PFSK-1 (cell line): ENCODE results near the gene VPS9D1.

Source experiments
- FOXP2 ChIP-seq: optimal IDR thresholded peaks from 2 replicates; pipeline ENCODE3; 2011; ENCODE audit warnings: borderline replicate concordance, control low read depth, inconsistent platforms; ENCODE audit not compliant: insufficient read depth; ENCODE audit errors: extremely low read length, extremely low read depth
- POLR2AphosphoS5 ChIP-seq: IDR thresholded peaks from 2 replicates; pipeline ENCODE4 v1.6.1; 2012; ENCODE audit warnings: low read depth, mild to moderate bottlenecking, control low read depth, low read length, moderate library complexity
- SIN3A ChIP-seq: IDR thresholded peaks from 2 replicates; pipeline ENCODE4 v1.6.1; 2012; ENCODE audit warnings: mild to moderate bottlenecking, low read length, moderate library complexity, borderline replicate concordance; ENCODE audit not compliant: insufficient read depth
- TAF1 ChIP-seq: IDR thresholded peaks from 2 replicates; pipeline ENCODE4 v1.6.1; 2012; ENCODE audit warnings: low read length, control low read depth, borderline replicate concordance; ENCODE audit not compliant: insufficient read depth
- TF ChIP-seq, protein P1 (sequence below), 2 experiments: IDR thresholded peaks; 2 replicates each; pipeline versions ENCODE4 v1.6.1 to v1.8.0; 2011 to 2012; ENCODE audit warnings: low read depth in 2 of 2, low read length in 2 of 2, control low read depth in 1 of 2, inconsistent platforms in 1 of 2, mild to moderate bottlenecking in 1 of 2, moderate library complexity in 1 of 2; ENCODE audit not compliant: insufficient read depth in 1 of 2

VPS9D1 gene

DNA sequence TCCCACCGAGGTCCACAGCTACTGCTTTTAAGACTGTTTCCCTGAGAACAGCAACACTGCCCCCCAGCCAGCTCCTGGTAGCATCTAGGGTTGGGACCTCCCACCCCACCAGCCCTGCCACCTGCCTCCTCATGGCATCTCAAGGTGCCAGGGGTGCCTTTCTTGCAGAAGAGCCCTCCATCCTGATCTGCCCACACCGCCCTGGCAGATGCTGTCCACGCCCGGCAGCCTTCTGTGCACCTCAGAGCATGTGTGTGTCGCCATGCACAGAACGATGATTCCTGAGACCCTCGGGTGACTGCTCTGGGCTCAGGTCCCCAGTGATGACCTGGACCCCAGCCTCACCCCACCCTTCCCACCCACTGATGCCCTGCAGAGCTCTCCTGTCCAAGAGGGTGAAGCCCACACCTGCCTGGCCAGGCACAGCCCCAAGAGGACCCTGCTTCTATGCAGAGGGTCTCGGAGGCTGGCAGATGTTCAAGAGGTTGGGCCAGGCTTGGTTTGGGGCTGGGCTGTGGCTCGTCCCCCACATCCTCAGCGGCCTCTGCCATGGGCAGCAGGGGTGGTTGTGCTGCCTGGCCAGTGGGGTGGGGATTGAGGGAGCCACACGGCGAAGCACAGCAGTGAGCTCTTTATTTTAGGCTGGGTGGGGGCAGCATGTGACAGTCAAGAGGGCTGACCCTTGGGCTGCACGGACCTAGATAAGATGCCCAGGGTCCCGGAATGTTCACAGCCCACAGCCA, 14.0 kb downstream of the VPS9D1 start:
- no peak for TF ChIP-seq FOXP2

DNA sequence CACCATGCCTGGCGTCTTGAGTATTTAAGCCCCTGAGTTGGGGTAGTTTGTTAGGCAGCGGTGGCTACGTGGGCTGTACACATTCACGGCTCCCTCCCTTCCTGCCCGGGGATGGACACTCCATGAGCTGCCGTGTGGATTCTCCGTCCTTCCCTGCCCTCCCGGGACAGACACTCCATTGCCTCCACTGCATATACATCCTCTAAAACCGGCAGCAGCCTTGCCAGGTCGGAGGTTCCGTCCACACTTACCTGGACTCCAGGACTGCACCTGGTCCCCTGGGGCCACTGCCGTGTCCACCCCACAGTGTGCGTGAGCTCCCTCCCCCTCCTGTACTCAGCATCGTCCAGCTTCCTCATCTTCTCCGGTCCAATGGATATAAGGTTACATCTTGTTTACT, 15.7 kb downstream of the VPS9D1 start:
- TF ChIP-seq, protein P1, sequence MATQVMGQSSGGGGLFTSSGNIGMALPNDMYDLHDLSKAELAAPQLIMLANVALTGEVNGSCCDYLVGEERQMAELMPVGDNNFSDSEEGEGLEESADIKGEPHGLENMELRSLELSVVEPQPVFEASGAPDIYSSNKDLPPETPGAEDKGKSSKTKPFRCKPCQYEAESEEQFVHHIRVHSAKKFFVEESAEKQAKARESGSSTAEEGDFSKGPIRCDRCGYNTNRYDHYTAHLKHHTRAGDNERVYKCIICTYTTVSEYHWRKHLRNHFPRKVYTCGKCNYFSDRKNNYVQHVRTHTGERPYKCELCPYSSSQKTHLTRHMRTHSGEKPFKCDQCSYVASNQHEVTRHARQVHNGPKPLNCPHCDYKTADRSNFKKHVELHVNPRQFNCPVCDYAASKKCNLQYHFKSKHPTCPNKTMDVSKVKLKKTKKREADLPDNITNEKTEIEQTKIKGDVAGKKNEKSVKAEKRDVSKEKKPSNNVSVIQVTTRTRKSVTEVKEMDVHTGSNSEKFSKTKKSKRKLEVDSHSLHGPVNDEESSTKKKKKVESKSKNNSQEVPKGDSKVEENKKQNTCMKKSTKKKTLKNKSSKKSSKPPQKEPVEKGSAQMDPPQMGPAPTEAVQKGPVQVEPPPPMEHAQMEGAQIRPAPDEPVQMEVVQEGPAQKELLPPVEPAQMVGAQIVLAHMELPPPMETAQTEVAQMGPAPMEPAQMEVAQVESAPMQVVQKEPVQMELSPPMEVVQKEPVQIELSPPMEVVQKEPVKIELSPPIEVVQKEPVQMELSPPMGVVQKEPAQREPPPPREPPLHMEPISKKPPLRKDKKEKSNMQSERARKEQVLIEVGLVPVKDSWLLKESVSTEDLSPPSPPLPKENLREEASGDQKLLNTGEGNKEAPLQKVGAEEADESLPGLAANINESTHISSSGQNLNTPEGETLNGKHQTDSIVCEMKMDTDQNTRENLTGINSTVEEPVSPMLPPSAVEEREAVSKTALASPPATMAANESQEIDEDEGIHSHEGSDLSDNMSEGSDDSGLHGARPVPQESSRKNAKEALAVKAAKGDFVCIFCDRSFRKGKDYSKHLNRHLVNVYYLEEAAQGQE (IDR thresholded peaks at IDR 0.05; ENCODE audit: insufficient read depth in 1 of 2, low read depth in 2 of 2, low read length in 2 of 2): no peak
- TF ChIP-seq SIN3A (no peak), POLR2AphosphoS5 (no peak), TAF1 (no peak), FOXP2 (no peak)

DNA sequence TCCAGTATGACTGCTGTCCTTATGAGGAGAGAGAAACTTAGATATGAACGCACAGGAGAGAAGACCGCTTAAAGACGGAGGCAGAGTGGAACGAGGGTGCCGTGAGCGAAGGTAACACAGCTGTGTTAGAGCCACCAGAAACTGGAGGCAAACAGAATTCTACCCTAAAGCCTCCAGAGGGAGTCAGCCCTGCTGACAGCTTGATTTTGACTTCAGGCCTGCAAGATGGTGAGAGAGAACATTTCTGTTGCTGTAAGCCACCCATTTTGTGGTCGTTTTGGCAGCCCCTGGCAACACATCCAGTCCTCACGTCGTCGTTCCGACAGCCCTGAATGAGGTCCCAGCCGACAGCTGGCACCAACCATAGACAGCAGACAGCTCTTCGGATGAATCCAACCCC, 16.4 kb downstream of the VPS9D1 start:
- no peak for TF ChIP-seq SIN3A

DNA sequence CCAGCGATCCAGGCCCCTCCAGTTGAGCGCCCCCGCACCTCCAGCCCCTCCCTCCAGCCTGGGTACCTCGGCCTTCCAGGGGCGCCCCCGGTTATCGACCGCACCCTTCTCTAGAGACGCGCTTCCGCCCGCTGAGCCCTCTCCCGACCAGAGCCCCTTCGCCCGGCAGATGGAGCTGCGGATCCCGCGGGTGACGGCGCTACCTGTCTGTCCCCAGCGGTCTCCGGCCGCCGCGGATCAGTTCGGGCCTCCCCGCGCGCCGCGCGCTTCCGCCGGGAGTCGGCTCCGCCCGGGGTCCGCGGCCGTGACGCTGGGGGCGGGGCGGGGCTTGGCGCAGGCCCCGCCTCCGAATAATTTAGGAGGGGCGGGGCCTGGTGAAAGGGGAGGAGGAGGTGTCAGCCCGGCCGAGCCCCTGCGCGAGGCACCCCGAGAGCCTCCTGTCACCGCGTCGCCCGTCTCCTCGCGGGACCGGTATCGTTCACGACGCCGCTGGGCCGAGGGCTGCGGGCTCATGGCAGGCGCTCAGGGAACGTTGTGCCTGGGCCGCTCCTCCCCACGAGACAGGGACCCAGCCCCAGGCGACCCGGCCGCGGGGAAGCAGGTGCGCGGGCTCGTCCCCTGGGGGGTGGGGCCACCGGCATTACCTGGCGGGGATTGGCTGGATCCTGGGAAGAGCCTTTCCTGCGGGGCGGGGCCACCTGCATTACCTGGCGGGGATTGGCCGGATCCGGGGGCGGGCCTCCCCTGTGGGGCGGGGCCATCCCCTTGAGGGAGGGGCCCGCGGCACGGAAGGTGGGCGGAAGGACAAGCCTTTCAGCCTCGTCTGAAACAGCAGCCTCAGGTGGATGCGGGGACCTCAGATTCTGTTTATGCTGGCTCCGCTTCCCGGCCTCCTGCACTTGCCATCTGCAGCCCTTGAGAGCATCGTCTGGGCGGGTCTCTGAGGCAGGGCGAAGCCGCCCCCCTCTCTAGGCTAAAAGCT, 19.0 kb downstream of the VPS9D1 start, which contains the start of gene SPATA2L:
TSS of gene SPATA2L (minus strand) at position 281 of the 982 bp plus-strand sequence. CDS start 473 bp downstream, outside the sequence.
- 0 out of 2 replicates have a peak, but pooled peaks have one; percentile 56 for TF ChIP-seq SIN3A
- TF ChIP-seq FOXP2: no peak
- 0 out of 2 replicates have a peak, but pooled peaks have one; percentile 45 for TF ChIP-seq TAF1
- TF ChIP-seq POLR2AphosphoS5: 0 out of 2 replicates have a peak, but pooled peaks have one; percentile 30
- TF ChIP-seq, protein P1 (IDR thresholded peaks at IDR 0.05; ENCODE audit: insufficient read depth in 1 of 2, low read depth in 2 of 2, low read length in 2 of 2): no peak

DNA sequence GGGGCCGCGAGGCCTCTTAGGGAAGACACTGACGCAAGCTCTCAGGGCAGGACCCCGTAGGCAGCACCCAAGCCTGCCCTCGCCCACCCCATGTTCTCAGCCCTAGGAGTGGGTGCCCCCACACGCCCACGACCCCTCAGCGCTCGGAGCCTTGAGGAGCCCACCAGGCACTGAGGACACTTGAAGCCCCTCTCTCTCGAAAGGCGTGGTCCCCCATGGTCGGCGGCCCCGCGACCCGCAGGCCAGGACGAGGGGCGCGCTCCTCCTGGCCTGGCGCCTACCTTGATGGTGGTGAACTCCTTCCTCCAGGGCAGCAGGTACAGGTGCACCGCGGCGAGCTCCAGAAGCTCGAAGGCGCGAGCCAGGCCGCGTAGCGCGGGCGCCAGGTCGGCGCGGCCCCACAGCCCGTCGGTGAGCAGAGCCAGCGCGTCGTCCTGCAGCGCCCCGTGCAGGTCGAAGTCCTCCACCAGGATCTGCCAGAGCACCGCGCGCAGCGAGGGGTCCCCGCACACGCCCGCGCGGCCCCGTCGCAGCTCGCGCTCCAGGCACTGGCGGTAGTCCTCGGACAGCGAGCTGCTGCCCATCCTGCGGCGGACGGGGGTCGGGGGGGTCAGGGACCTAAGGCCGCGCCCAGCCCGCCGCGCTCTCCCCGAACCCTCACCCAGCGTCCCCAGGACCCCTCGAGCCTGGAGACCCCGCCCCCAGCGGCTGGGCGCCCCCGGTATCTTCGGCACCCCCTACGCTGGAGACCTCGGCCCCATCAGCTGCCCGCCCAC, 19.9 kb downstream of the VPS9D1 start:
- TF ChIP-seq SIN3A (no peak), TAF1 (no peak)

DNA sequence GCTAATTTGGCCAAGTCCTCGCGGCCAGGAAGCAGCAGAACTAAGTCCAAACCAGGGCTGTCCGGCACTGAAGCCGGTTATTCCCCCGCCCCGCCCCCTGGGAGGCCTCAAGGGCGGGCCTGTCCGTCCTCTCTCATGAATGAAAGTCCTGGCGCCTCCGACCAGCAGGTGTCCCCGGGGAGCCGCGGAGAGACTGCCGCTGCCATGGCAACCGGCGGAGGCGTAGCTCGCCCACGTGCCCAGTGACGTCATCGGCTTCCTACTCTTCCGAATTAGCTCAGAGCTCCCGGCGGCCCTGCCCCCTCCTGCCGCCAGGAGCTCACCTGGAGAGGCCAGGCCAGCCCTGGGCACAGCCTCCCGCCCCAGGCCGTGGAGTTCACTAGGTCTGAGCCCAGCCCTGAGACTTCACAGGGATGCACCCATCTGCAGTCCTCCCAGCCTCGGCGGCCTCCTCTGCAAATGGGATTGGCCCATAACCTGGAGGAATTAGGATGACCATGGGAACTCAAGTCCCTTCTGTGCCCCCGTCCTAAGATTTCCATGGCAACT, 20.5 kb downstream of the VPS9D1 start:
- TF ChIP-seq, protein P1 (IDR thresholded peaks at IDR 0.05; ENCODE audit: insufficient read depth in 1 of 2, low read depth in 2 of 2, low read length in 2 of 2): no peak
- 0 out of 2 replicates have a peak, but pooled peaks have one; percentile 58 for TF ChIP-seq TAF1
- peak; percentile 87 for TF ChIP-seq POLR2AphosphoS5
- no peak for TF ChIP-seq FOXP2
- TF ChIP-seq SIN3A: peak; percentile 83; the same call in 1 of the 2 replicates
